NCI-H2029 (cell line): ENCODE measurements around the gene PAIP1.
"Not testable (repeated sequence)": the region's sequence is repeated elsewhere in the genome, so short reads cannot be mapped to it uniquely, and the experiment has no call there.

Source experiments
- DNase-seq: peaks from one replicate; lab custom pipeline; 2025; lab: John Stamatoyannopoulos, UW

PAIP1 gene

GRCh38 chr5:43556857-43557542 lies at the start of gene PAIP1:
Gene PAIP1, minus strand, starts transcription at chr5:43557077. Its CDS starts 231 bp downstream, at chr5:43556846.
- peak; percentile 77 for DNase-seq

GRCh38 chr5:43606351-43606750 lies 49.5 kb upstream of the PAIP1 start:
- no peak for DNase-seq

- no peak for DNase-seq
These were observed 47.8 kb upstream of the PAIP1 start for GRCh38 chr5:43604699-43605098.

- DNase-seq, result peak; percentile 84
These were observed 46.7 kb upstream of the PAIP1 start for GRCh38 chr5:43603344-43604217.

GRCh38 chr5:43602461-43603343 lies 45.8 kb upstream of the PAIP1 start, which contains the start of gene NNT:
Gene NNT, plus strand, starts transcription at chr5:43603180. Its CDS starts 6,016 bp downstream, at chr5:43609196.
- DNase-seq, result peak; percentile 65

GRCh38 chr5:43601454-43602260 lies 44.8 kb upstream of the PAIP1 start:
- no peak for DNase-seq

GRCh38 chr5:43598927-43599326 lies 42.0 kb upstream of the PAIP1 start:
- DNase-seq, result not testable (repeated sequence)

- no peak for DNase-seq
These were observed 35.5 kb upstream of the PAIP1 start for GRCh38 chr5:43592363-43592762.

- DNase-seq, result no peak
These were observed 33.8 kb upstream of the PAIP1 start for GRCh38 chr5:43590700-43591099.

- no peak for DNase-seq
These were observed 32.4 kb upstream of the PAIP1 start for GRCh38 chr5:43589310-43589709.

GRCh38 chr5:43588842-43589241 lies 32.0 kb upstream of the PAIP1 start:
- DNase-seq, result no peak

- DNase-seq, result no peak
These were observed 27.4 kb upstream of the PAIP1 start for GRCh38 chr5:43584166-43584699.

- DNase-seq, result no peak
These were observed 26.8 kb upstream of the PAIP1 start for GRCh38 chr5:43583724-43584123.

GRCh38 chr5:43582082-43583005 lies 25.5 kb upstream of the PAIP1 start:
- no peak for DNase-seq

- no peak for DNase-seq
These were observed 24.5 kb upstream of the PAIP1 start for GRCh38 chr5:43581398-43581797.

GRCh38 chr5:43580402-43581210 lies 23.7 kb upstream of the PAIP1 start:
- not testable (repeated sequence) for DNase-seq

- no peak for DNase-seq
These were observed 16.2 kb upstream of the PAIP1 start for GRCh38 chr5:43573058-43573457.

- no peak for DNase-seq
These were observed 15.5 kb upstream of the PAIP1 start for GRCh38 chr5:43572357-43572756.

GRCh38 chr5:43571237-43571636 lies 14.4 kb upstream of the PAIP1 start:
- DNase-seq, result no peak
